MCF 10A (cell line): Measurements from ENCODE around the gene VWA5B1. TPM values are rescaled to one million over a fixed set of nuclear protein-coding genes. Genes with fewer than 3 reads are reported as not detected.

ENCODE experiments used
- BruUV-seq: library from RNA; stranded (reverse); fragments of 400-500 nt; replicated peaks from 2 replicates; lab custom pipeline; 2021; lab: Mats Ljungman, UMichigan
- CTCF ChIA-PET: fragments of 300-600 bp; sonication (Branson Sonifier 250); formaldehyde crosslinking; extraction: SDS; loops from one replicate; lab custom pipeline; 2021; ENCODE audit warnings: antibody characterized with exemption, inconsistent platforms; lab: Yijun Ruan, JAX
- POLR2A ChIA-PET: fragments of 300-600, 350-650 bp; sonication (Branson Sonifier 250); formaldehyde crosslinking; extraction: SDS; loops from one replicate; lab custom pipeline; 2020; ENCODE audit warnings: antibody characterized with exemption, inconsistent platforms; lab: Yijun Ruan, JAX
- DNase-seq: peaks from one replicate; pipeline ENCODE4 v3.0.0-alpha.2; 2018; ENCODE audit not compliant: unreplicated experiment
- H3K27ac Mint-ChIP-seq: one replicate; pipeline ENCODE4 v1.8.0; 2022; ENCODE audit warnings: mild to moderate bottlenecking, low read depth, mixed read lengths; ENCODE audit not compliant: unreplicated experiment
- H3K27me3 Mint-ChIP-seq: one replicate; pipeline ENCODE4 v1.8.0; 2022; ENCODE audit warnings: mixed read lengths; ENCODE audit not compliant: insufficient read depth, unreplicated experiment
- H3K36me3 Mint-ChIP-seq: one replicate; pipeline ENCODE4 v1.8.0; 2022; ENCODE audit warnings: mild to moderate bottlenecking, moderate library complexity, mixed read lengths; ENCODE audit not compliant: insufficient read depth, unreplicated experiment
- H3K4me1 Mint-ChIP-seq: one replicate; pipeline ENCODE4 v1.8.0; 2022; ENCODE audit warnings: mixed read lengths; ENCODE audit not compliant: insufficient read depth, unreplicated experiment
- H3K4me3 Mint-ChIP-seq: one replicate; pipeline ENCODE4 v1.8.0; 2022; ENCODE audit warnings: mild to moderate bottlenecking, moderate library complexity, mixed read lengths; ENCODE audit not compliant: unreplicated experiment
- H3K9me3 Mint-ChIP-seq: one replicate; pipeline ENCODE4 v1.8.0; 2022; ENCODE audit warnings: mixed read lengths; ENCODE audit not compliant: unreplicated experiment
- intact Hi-C: fragments of 100-400 bp; cut with micrococcal nuclease; formaldehyde crosslinking; loops from 2 replicates; pipeline ENCODE4 v1.14.1; 2022
- total RNA-seq: library from RNA; stranded (reverse); gene quantifications from 2 replicates; pipeline ENCODE4 v1.2.3, GENCODE V29; 2022
- TF ChIP-seq, protein P1 (sequence below): fragments of 200-600 bp; IDR thresholded peaks from one replicate; pipeline ENCODE4 v1.8.0; 2022; ENCODE audit warnings: antibody characterized with exemption, mild to moderate bottlenecking; ENCODE audit not compliant: unreplicated experiment

VWA5B1 gene
- total RNA-seq, 1 experiment from 2014 or later, result not detected

DNA sequence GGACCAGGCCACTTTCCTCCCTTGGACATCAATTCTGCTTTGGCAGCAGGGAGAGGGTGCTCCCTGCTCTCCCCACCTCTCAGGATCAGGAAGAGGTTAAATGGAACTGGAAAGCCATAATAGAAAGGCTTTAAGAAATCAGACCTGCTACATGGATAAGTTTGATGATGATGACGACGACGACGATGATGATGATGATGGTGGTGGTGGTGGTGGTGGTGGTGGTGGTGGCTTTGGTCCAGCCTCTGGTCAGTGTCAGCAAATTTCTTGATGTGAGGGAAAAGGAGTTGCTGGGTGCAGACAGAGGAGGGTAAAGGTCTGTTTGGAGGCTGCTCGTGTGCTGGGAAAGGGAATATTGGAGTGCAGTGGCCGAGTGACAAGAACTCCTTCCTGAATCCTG, 36.8 kb downstream of the VWA5B1 start:
- intact Hi-C loops, result no loop called here
- POLR2A ChIA-PET, result no interaction called here
- Mint-ChIP-seq H3K4me1 (no peaks in the 10 kb centered on the region), H3K4me3 (no peak overlapping the region), H3K9me3 (no peaks in the 10 kb centered on the region), H3K27me3 (peaks cover 40% of the 10 kb centered on the region), H3K36me3 (no peaks in the 10 kb centered on the region), H3K27ac (no peak overlapping the region)
- BruUV-seq, result no TSS peak
- CTCF ChIA-PET, result no interaction called here
- TF ChIP-seq, protein P1, sequence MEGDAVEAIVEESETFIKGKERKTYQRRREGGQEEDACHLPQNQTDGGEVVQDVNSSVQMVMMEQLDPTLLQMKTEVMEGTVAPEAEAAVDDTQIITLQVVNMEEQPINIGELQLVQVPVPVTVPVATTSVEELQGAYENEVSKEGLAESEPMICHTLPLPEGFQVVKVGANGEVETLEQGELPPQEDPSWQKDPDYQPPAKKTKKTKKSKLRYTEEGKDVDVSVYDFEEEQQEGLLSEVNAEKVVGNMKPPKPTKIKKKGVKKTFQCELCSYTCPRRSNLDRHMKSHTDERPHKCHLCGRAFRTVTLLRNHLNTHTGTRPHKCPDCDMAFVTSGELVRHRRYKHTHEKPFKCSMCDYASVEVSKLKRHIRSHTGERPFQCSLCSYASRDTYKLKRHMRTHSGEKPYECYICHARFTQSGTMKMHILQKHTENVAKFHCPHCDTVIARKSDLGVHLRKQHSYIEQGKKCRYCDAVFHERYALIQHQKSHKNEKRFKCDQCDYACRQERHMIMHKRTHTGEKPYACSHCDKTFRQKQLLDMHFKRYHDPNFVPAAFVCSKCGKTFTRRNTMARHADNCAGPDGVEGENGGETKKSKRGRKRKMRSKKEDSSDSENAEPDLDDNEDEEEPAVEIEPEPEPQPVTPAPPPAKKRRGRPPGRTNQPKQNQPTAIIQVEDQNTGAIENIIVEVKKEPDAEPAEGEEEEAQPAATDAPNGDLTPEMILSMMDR, result no peak
- DNase-seq, result no peak

DNA sequence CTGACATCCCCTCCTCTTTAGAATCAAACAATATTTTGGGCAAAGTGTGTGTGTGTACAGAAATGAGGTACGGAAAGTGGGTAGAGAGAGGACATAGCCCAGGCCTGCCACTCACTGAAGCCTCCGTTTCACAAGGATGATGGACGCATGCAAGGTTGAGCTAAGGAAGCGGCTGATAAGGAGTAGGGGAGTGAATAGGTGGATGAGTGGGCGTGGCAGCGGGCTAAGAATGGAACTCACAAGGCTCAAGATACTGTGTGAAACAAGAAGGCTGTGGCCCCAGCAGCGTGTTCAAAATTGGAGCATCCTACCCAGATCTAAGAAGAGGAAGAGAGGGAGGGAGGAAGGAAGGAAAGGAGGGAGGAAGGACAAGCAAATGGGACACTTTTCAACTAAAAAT, 37.5 kb downstream of the VWA5B1 start:
- Mint-ChIP-seq H3K27ac (no peak overlapping the region), H3K27me3 (peaks cover 33% of the 10 kb centered on the region)

DNA sequence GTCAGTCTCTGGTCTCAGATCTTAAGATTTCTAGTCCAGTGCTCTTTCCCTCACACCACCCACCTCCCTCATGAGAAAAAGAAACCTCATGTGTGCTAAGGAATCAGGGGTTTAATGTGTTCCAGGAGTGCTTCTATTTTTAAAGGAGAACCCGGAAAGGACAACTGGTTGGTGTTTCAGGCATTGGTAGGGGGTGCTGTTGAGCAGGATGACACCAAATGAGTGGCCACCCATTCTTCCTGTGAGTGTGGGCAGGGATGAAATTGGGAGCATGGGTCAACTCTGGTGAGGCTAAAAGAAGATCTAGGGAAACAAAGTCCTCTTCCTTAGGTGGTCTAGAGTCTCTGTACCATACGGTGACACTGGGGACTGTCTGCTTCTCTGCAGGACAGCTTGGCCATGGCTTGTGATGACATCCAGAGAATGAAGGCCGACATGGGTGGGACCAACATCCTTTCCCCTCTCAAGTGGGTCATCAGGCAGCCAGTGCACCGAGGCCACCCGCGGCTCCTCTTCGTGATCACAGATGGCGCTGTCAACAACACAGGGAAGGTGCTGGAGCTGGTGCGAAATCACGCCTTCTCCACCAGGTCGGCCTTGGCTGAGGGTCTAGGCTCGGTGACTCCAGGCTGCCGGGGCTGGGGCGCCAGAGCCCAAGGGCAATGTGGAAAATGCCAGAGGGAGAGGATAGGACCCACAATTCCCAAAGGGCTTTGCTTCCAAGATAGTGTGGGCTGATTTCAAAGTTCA, 39.3 kb downstream of the VWA5B1 start:
- H3K27ac Mint-ChIP-seq, result no peak overlapping the region
- no TSS peak for BruUV-seq
- TF ChIP-seq, protein P1, result no peak
- ChIA-PET CTCF (no interaction called here), POLR2A (no interaction called here)
- intact Hi-C loops, result no loop called here
- DNase-seq, result peak; percentile 23
- peaks cover 32% of the 10 kb centered on the region for H3K27me3 Mint-ChIP-seq
- no peak overlapping the region for H3K4me3 Mint-ChIP-seq
- no peaks in the 10 kb centered on the region for H3K36me3 Mint-ChIP-seq
- H3K4me1 Mint-ChIP-seq, result no peaks in the 10 kb centered on the region
- H3K9me3 Mint-ChIP-seq, result no peaks in the 10 kb centered on the region

More for the DNA sequence above, 37.5 kb downstream of the VWA5B1 start:
- intact Hi-C loops, result no loop called here
- no TSS peak for BruUV-seq
- Mint-ChIP-seq H3K4me1 (no peaks in the 10 kb centered on the region), H3K9me3 (no peaks in the 10 kb centered on the region), H3K4me3 (no peak overlapping the region), H3K36me3 (no peaks in the 10 kb centered on the region)
- ChIA-PET POLR2A (no interaction called here), CTCF (interaction anchor here (0.6 kb wide), 1 partner anchor 19 kb away, joined by 3 read pairs; no protein-coding TSS in a partner anchor)
- DNase-seq, result no peak
- TF ChIP-seq, protein P1, result no peak

DNA sequence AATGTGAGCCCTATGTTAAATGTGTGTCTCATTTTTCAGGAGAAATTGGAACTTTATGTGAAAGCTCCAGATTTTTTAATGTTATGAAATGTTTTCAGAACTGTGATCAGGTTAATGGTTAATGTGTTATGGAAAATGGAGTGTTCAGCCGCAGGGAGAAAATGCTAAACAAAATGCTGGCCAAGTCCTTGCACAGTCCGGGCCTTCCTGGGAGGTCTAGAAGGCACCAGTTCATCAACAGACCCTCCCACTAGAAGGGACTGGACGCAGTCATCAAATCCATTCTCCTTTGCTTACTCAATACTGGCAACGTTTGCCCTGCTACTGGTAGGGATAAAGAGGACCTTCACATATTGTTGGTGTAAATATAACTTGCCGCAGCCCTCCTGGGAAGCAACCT, 43.4 kb downstream of the VWA5B1 start:
- BruUV-seq, result no TSS peak
- H3K36me3 Mint-ChIP-seq, result no peaks in the 10 kb centered on the region
- TF ChIP-seq, protein P1, result no peak
- POLR2A ChIA-PET, result no interaction called here
- no peak overlapping the region for H3K27ac Mint-ChIP-seq
- H3K4me3 Mint-ChIP-seq, result no peak overlapping the region
- H3K27me3 Mint-ChIP-seq, result peaks cover 9% of the 10 kb centered on the region
- intact Hi-C loops, result no loop called here
- no peak for DNase-seq
- H3K9me3 Mint-ChIP-seq, result no peaks in the 10 kb centered on the region
- CTCF ChIA-PET, result no interaction called here
- no peaks in the 10 kb centered on the region for H3K4me1 Mint-ChIP-seq
